WTC11 (cell line): ENCODE results near the gene TIMP4.

Source experiments
- CREM ChIP-seq: sonication (generic); formaldehyde crosslinking; IDR thresholded peaks from 2 replicates; pipeline ENCODE4 v1.8.1; 2022; ENCODE audit warnings: mild to moderate bottlenecking, missing genetic modification reagents, moderate library complexity
- ESRRA ChIP-seq: sonication (generic); formaldehyde crosslinking; IDR thresholded peaks from 2 replicates; pipeline ENCODE4 v1.8.1; 2022; ENCODE audit warnings: mild to moderate bottlenecking, missing genetic modification reagents, borderline replicate concordance
- MAX ChIP-seq: sonication (generic); formaldehyde crosslinking; IDR thresholded peaks from 2 replicates; pipeline ENCODE4 v1.8.0; 2022; ENCODE audit warnings: mild to moderate bottlenecking, missing genetic modification reagents
- MXD4 ChIP-seq: fragments of 250-450 bp; sonication (Bioruptor Pico); IDR thresholded peaks from 2 replicates; pipeline ENCODE4 v1.8.0; 2021; ENCODE audit warnings: mild to moderate bottlenecking, moderate library complexity, borderline replicate concordance
- NFYB ChIP-seq: sonication (generic); formaldehyde crosslinking; conservative IDR thresholded peaks from 2 replicates; pipeline ENCODE4 v1.8.0; 2022; ENCODE audit warnings: low read depth, missing genetic modification reagents
- RELA ChIP-seq: sonication (generic); formaldehyde crosslinking; IDR thresholded peaks from 2 replicates; pipeline ENCODE4 v1.8.1; 2022; ENCODE audit warnings: missing genetic modification reagents, mild to moderate bottlenecking, borderline replicate concordance
- SP1 ChIP-seq: sonication (generic); formaldehyde crosslinking; conservative IDR thresholded peaks from 2 replicates; pipeline ENCODE4 v1.8.1; 2022; ENCODE audit warnings: missing genetic modification reagents
- ZNF121 ChIP-seq: sonication (generic); formaldehyde crosslinking; IDR thresholded peaks from 2 replicates; pipeline ENCODE4 v1.8.0; 2023; ENCODE audit warnings: missing genetic modification reagents
- ZNF512 ChIP-seq: sonication (generic); formaldehyde crosslinking; IDR thresholded peaks from 2 replicates; pipeline ENCODE4 v1.8.1; 2022; ENCODE audit warnings: missing genetic modification reagents, borderline replicate concordance
- TF ChIP-seq, protein P1 (sequence below): fragments of 250-450 bp; sonication (Bioruptor Pico); IDR thresholded peaks from 2 replicates; pipeline ENCODE4 v2.1.2; 2022; ENCODE audit warnings: mild to moderate bottlenecking, moderate library complexity
- TF ChIP-seq, protein P2 (sequence below): sonication (generic); formaldehyde crosslinking; IDR thresholded peaks from 2 replicates; pipeline ENCODE4 v1.8.1; 2023; ENCODE audit warnings: mild to moderate bottlenecking, missing genetic modification reagents, moderate library complexity
- TF ChIP-seq, protein P3 (sequence below): fragments of 200-600 bp; IDR thresholded peaks from 2 replicates; pipeline ENCODE4 v1.8.0; 2022; ENCODE audit warnings: antibody characterized with exemption
- TF ChIP-seq, protein P4 (sequence below): sonication (generic); formaldehyde crosslinking; IDR thresholded peaks from 2 replicates; pipeline ENCODE4 v1.8.1; 2023; ENCODE audit warnings: mild to moderate bottlenecking, missing genetic modification reagents
- TF ChIP-seq, protein P5 (sequence below): fragments of 250-450 bp; sonication (Bioruptor Pico); IDR thresholded peaks from 2 replicates; pipeline ENCODE4 v1.9.0; 2021; ENCODE audit warnings: mild to moderate bottlenecking, borderline replicate concordance

- TF ChIP-seq, protein P1, sequence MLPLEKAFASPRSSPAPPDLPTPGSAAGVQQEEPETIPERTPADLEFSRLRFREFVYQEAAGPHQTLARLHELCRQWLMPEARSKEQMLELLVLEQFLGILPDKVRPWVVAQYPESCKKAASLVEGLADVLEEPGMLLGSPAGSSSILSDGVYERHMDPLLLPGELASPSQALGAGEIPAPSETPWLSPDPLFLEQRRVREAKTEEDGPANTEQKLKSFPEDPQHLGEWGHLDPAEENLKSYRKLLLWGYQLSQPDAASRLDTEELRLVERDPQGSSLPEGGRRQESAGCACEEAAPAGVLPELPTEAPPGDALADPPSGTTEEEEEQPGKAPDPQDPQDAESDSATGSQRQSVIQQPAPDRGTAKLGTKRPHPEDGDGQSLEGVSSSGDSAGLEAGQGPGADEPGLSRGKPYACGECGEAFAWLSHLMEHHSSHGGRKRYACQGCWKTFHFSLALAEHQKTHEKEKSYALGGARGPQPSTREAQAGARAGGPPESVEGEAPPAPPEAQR (CRISPR knock-in tag), result no peak
- TF ChIP-seq SP1, result no peak
- TF ChIP-seq ESRRA (CRISPR knock-in tag), result no peak
- TF ChIP-seq, protein P2, sequence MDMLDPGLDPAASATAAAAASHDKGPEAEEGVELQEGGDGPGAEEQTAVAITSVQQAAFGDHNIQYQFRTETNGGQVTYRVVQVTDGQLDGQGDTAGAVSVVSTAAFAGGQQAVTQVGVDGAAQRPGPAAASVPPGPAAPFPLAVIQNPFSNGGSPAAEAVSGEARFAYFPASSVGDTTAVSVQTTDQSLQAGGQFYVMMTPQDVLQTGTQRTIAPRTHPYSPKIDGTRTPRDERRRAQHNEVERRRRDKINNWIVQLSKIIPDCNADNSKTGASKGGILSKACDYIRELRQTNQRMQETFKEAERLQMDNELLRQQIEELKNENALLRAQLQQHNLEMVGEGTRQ (CRISPR knock-in tag), result no peak
- TF ChIP-seq, protein P3, sequence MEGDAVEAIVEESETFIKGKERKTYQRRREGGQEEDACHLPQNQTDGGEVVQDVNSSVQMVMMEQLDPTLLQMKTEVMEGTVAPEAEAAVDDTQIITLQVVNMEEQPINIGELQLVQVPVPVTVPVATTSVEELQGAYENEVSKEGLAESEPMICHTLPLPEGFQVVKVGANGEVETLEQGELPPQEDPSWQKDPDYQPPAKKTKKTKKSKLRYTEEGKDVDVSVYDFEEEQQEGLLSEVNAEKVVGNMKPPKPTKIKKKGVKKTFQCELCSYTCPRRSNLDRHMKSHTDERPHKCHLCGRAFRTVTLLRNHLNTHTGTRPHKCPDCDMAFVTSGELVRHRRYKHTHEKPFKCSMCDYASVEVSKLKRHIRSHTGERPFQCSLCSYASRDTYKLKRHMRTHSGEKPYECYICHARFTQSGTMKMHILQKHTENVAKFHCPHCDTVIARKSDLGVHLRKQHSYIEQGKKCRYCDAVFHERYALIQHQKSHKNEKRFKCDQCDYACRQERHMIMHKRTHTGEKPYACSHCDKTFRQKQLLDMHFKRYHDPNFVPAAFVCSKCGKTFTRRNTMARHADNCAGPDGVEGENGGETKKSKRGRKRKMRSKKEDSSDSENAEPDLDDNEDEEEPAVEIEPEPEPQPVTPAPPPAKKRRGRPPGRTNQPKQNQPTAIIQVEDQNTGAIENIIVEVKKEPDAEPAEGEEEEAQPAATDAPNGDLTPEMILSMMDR, result no peak
- no peak for TF ChIP-seq MAX (CRISPR knock-in tag)
- no peak for TF ChIP-seq ZNF512 (CRISPR knock-in tag)
- TF ChIP-seq, protein P4, sequence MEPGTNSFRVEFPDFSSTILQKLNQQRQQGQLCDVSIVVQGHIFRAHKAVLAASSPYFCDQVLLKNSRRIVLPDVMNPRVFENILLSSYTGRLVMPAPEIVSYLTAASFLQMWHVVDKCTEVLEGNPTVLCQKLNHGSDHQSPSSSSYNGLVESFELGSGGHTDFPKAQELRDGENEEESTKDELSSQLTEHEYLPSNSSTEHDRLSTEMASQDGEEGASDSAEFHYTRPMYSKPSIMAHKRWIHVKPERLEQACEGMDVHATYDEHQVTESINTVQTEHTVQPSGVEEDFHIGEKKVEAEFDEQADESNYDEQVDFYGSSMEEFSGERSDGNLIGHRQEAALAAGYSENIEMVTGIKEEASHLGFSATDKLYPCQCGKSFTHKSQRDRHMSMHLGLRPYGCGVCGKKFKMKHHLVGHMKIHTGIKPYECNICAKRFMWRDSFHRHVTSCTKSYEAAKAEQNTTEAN (CRISPR knock-in tag), result no peak
- TF ChIP-seq, protein P5, sequence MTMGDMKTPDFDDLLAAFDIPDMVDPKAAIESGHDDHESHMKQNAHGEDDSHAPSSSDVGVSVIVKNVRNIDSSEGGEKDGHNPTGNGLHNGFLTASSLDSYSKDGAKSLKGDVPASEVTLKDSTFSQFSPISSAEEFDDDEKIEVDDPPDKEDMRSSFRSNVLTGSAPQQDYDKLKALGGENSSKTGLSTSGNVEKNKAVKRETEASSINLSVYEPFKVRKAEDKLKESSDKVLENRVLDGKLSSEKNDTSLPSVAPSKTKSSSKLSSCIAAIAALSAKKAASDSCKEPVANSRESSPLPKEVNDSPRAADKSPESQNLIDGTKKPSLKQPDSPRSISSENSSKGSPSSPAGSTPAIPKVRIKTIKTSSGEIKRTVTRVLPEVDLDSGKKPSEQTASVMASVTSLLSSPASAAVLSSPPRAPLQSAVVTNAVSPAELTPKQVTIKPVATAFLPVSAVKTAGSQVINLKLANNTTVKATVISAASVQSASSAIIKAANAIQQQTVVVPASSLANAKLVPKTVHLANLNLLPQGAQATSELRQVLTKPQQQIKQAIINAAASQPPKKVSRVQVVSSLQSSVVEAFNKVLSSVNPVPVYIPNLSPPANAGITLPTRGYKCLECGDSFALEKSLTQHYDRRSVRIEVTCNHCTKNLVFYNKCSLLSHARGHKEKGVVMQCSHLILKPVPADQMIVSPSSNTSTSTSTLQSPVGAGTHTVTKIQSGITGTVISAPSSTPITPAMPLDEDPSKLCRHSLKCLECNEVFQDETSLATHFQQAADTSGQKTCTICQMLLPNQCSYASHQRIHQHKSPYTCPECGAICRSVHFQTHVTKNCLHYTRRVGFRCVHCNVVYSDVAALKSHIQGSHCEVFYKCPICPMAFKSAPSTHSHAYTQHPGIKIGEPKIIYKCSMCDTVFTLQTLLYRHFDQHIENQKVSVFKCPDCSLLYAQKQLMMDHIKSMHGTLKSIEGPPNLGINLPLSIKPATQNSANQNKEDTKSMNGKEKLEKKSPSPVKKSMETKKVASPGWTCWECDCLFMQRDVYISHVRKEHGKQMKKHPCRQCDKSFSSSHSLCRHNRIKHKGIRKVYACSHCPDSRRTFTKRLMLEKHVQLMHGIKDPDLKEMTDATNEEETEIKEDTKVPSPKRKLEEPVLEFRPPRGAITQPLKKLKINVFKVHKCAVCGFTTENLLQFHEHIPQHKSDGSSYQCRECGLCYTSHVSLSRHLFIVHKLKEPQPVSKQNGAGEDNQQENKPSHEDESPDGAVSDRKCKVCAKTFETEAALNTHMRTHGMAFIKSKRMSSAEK, result no peak
- no peak for TF ChIP-seq ZNF121 (CRISPR knock-in tag)
- no peak for TF ChIP-seq RELA (CRISPR knock-in tag)
- no peak for TF ChIP-seq CREM (CRISPR knock-in tag)
- TF ChIP-seq MXD4, result no peak
- no peak for TF ChIP-seq NFYB
Observed at GRCh38 chr3:12195231-12195630, 36.5 kb upstream of the TIMP4 start.
